ENCODE data around the gene TOGARAM2.

TOGARAM2 gene

DNA sequence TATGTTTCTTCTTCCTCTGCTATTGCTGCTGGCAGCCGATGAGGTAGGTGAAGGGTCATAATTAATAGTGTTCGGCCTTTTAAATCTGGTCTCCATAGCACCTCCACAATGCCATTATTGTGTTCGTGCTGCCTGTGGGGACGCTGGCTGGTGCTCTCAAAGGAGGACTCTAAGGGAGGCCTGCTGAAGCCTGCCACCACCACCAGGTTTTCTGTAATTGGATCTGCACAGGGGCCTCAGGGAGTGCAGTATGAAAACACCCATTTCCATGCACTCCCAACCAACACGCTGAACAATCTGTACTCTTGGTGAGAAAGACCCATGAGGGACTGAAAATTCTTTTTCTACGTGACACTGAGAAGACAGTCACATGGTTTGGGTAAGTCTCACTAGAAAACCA, 116.5 kb downstream of the TOGARAM2 start:
- DNase-seq (ENCODE audit: extremely low spot score, insufficient read length, low read depth) (no peak), FAIRE-seq (no peak)

DNA sequence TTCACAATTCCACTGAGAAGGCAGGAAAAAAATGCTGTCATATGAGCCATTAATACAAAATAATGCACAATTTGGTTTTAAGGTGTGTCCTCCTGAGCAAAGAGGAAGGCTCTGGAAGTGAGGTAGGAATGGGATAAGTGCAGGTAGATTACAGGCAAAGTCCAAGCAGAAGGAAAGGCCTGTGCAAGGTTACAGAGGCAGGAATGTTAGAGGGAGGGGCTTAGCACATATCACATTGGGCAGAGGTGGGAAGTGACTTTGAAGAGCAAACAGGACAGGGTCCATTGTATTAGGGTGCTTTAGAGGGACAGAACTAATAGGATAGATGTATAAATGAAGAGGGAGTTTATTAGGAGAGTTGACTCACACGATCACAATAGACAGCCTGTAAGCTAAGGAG, 119.5 kb downstream of the TOGARAM2 start:
- no peak for DNase-seq (ENCODE audit: extremely low spot score, insufficient read length, low read depth)
- FAIRE-seq: no peak

Measured in GM18507 (cell line).